ENCODE data around the gene POLN.

GRCh38 chr4:2241410-2242353 lies at the start of gene POLN, which contains the start of gene HAUS3:
- TF ChIP-seq ETS1 (IDR thresholded peaks at IDR 0.05) (peak; percentile 62; the same call in 1 of the 2 replicates), CTCF (conservative IDR thresholded peaks at IDR 0.05; ENCODE audit: low read depth in 2 of 2) (no peak), REST (IDR thresholded peaks at IDR 0.05; ENCODE audit: unreplicated experiment) (no peak), POLR2AphosphoS5 (IDR thresholded peaks at IDR 0.05; ENCODE audit: low read depth) (peak; percentile 97), EZH2 (IDR thresholded peaks at IDR 0.05; ENCODE audit: low read depth, unreplicated experiment) (no peak), JUNB (IDR thresholded peaks at IDR 0.05; ENCODE audit: unreplicated experiment) (no peak), ZNF114 (CRISPR knock-in tag; IDR thresholded peaks at IDR 0.05) (no peak), EZH2phosphoT487 (IDR thresholded peaks at IDR 0.05; ENCODE audit: unreplicated experiment) (no peak), CREB1 (CRISPR knock-in tag; IDR thresholded peaks at IDR 0.05; ENCODE audit: low read depth) (no peak), STAT1 (IDR thresholded peaks at IDR 0.05; ENCODE audit: unreplicated experiment) (no peak), NANOG (IDR thresholded peaks at IDR 0.05; ENCODE audit: borderline replicate concordance) (no peak), ZNF331 (CRISPR knock-in tag; IDR thresholded peaks at IDR 0.05; ENCODE audit: low read depth) (no peak)
